ENCODE measurements around the gene DHCR24. TPM values are rescaled to one million over a fixed set of nuclear protein-coding genes. Genes with fewer than 3 reads are reported as not detected.

DHCR24 gene
- total RNA-seq, 4 donors from 2014 or later, result 5.3 to 36.1 (median 13.7) TPM

GRCh38 chr1:54842963-54843362, 44.0 kb downstream of the DHCR24 start:
- no peak for DNase-seq
- intact Hi-C loops (cut with DNase I; ENCODE audit: low total_unique reads), result no loop called here
- TF ChIP-seq CTCF (IDR thresholded peaks at IDR 0.05) (no peak), POLR2A (IDR thresholded peaks at IDR 0.05) (no peak)

GRCh38 chr1:54842206-54842915, 44.6 kb downstream of the DHCR24 start:
- H3K9me3 ChIP-seq, result no peaks in the 10 kb centered on the region
- DNase-seq, result no peak
- no peaks in the 10 kb centered on the region for H3K36me3 ChIP-seq
- TF ChIP-seq CTCF (IDR thresholded peaks at IDR 0.05), result no peak
- TF ChIP-seq POLR2A (IDR thresholded peaks at IDR 0.05), result no peak
- no peak overlapping the region for H3K4me3 ChIP-seq
- H3K27me3 ChIP-seq, result no peaks in the 10 kb centered on the region
- intact Hi-C loops (cut with DNase I; ENCODE audit: low total_unique reads), result no loop called here
- H3K4me1 ChIP-seq, result no peaks in the 10 kb centered on the region
- H3K27ac ChIP-seq, result no peak overlapping the region

More at GRCh38 chr1:54842963-54843362, 44.0 kb downstream of the DHCR24 start:
- no peaks in the 10 kb centered on the region for H3K27me3 ChIP-seq
- no peaks in the 10 kb centered on the region for H3K4me1 ChIP-seq
- H3K9me3 ChIP-seq, result no peaks in the 10 kb centered on the region
- H3K36me3 ChIP-seq, result no peaks in the 10 kb centered on the region
- no peak overlapping the region for H3K27ac ChIP-seq
- no peak overlapping the region for H3K4me3 ChIP-seq

GRCh38 chr1:54839824-54840223, 47.2 kb downstream of the DHCR24 start:
- Histone ChIP-seq H3K27ac (no peak overlapping the region), H3K4me1 (no peaks in the 10 kb centered on the region), H3K9me3 (no peaks in the 10 kb centered on the region), H3K27me3 (no peaks in the 10 kb centered on the region), H3K36me3 (no peaks in the 10 kb centered on the region), H3K4me3 (no peak overlapping the region)
- TF ChIP-seq CTCF (IDR thresholded peaks at IDR 0.05) (no peak), POLR2A (IDR thresholded peaks at IDR 0.05) (no peak)
- intact Hi-C loops (cut with DNase I; ENCODE audit: low total_unique reads), result no loop called here
- no peak for DNase-seq

GRCh38 chr1:54838565-54839180, 48.3 kb downstream of the DHCR24 start:
- TF ChIP-seq POLR2A (IDR thresholded peaks at IDR 0.05) (no peak), CTCF (IDR thresholded peaks at IDR 0.05) (no peak)
- intact Hi-C loops (cut with DNase I; ENCODE audit: low total_unique reads), result no loop called here
- Histone ChIP-seq H3K36me3 (no peaks in the 10 kb centered on the region), H3K27ac (no peak overlapping the region), H3K9me3 (no peaks in the 10 kb centered on the region), H3K4me1 (no peaks in the 10 kb centered on the region), H3K27me3 (no peaks in the 10 kb centered on the region), H3K4me3 (no peak overlapping the region)
- DNase-seq, result no peak
